Glomerular endothelial cell (primary cell): ENCODE data around the gene PTPRQ. TPM values are rescaled to one million over a fixed set of nuclear protein-coding genes. Genes with fewer than 3 reads are reported as not detected.

Experiments
- DNase-seq: peaks from one replicate; pipeline ENCODE4 v3.0.0-alpha.2; 2011; ENCODE audit warnings: low read depth, low spot score; ENCODE audit errors: extremely low read depth
- total RNA-seq: library from RNA; depleted of rRNA; stranded (reverse); fragments of >200 nt; gene quantifications from 2 replicates; pipeline ENCODE4 v1.2.3, GENCODE V29; 2015

Gene PTPRQ
- total RNA-seq, 1 donor from 2014 or later = not detected

DNA sequence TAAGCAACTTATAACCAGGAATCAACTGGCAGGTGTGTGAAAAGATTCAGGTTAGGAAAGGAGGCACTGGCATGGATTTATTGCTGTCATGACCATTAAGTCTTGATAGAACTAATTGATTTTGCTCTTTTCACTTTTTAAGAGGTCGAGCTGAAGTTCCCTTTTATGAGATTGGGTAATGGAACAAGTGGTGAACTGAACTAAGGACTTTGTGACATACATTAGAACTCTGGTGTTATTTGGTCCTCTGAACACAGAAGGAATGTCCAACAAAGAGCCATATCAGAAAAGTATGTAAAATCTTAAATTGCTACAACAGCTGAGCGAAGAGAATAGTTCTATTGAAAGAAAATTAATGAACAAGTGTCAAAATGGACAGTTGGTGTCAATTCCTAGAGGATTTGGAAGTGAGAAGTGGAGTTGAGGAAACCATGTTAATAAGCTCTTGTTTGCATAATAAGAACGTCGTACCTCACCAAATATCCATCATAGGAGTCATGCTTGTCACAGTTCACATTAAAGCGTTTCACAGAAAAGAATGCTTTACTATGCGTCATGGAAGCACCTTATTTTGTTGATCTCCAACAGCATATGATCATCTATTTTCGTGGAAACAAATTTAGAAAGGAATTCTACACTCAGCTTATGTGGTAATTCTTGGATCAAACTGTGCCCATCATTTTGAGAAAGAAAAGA is 255.0 kb downstream of the PTPRQ start:
- DNase-seq = no peak

GRCh38 chr12:80700327-80700726 is 256.3 kb downstream of the PTPRQ start:
- no peak for DNase-seq

GRCh38 chr12:80701388-80701787 is 257.4 kb downstream of the PTPRQ start:
- no peak for DNase-seq

- no peak for DNase-seq
These were observed 259.1 kb downstream of the PTPRQ start for GRCh38 chr12:80702889-80703805.

DNA sequence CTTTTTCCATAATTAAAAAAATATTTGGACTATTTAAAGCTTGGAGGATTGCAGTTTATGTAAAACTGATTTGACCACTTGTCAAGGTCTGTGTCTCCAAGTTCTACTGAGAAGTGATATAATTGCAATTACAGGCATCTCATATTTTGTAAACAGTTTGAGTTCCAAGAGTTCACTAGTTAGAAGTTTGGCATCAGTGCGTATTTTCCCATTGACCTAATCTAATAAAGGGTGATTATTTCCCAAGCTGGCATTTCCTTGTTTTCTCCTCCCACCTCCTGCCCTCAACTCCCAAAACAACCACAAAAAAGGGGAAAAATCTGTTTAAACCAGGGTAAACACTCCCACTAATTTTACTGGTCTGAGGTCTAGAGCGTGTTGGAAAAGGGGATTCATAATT is 260.4 kb downstream of the PTPRQ start:
- no peak for DNase-seq

DNA sequence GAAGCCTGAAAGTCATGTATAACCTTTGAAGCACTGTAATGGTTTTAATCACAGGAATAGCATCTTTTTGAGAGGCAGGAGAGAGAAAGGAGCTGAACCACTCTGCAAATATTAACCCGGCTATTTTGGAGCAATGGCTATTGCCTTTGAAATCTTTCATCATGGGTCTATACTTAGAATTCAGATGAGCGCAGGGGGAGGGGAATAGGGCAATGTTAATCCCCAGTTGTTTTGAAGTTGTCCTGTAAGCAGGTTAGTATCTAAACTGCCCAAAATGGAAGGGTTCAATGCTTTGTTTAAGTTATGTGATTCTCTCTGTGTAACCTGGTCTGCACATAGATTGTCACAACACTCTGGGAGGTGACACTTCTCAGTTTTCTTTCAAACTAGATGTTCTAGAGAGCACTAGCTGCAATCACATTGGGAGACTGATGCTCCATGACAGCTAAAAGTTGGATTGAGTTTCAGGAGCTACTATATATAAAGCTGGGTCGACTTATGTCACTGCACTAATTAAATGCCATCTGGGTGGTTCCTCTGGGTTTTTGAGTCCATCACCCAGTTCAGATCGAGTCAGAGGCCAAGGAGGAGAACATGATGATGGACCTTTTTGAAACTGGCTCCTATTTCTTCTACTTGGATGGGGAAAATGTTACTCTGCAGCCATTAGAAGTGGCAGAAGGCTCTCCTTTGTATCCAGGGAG is 263.2 kb downstream of the PTPRQ start, which contains the start of gene MYF6:
Gene MYF6, plus strand, starts transcription at position 509 of the 704 bp plus-strand sequence. Its CDS starts 86 bp downstream, at position 595.
- DNase-seq = no peak

DNA sequence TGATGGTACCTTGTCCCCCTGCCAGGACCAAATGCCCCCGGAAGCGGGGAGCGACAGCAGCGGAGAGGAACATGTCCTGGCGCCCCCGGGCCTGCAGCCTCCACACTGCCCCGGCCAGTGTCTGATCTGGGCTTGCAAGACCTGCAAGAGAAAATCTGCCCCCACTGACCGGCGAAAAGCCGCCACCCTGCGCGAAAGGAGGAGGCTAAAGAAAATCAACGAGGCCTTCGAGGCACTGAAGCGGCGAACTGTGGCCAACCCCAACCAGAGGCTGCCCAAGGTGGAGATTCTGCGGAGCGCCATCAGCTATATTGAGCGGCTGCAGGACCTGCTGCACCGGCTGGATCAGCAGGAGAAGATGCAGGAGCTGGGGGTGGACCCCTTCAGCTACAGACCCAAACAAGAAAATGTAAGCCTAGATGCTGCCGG is 263.8 kb downstream of the PTPRQ start:
- DNase-seq = no peak

- DNase-seq = peak; percentile 1
These were observed 264.4 kb downstream of the PTPRQ start for GRCh38 chr12:80708259-80708974.

DNA sequence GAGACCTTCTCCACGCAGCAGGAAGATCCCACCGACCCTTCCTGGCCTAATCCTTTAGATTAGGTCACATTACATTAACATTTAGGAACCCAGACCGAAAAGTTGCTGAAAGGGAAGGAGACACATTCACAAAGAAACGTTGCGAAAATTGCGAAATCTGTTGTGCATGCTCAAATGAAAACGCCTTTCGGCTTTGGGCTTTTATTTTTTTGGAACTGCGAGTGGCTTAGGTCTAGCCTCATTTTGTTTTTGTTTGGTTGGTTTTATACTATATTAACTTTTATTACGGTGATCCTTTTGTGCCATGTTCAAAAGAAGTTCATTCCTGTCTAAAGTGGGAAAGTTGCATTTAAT is 264.9 kb downstream of the PTPRQ start:
- DNase-seq = no peak

DNA sequence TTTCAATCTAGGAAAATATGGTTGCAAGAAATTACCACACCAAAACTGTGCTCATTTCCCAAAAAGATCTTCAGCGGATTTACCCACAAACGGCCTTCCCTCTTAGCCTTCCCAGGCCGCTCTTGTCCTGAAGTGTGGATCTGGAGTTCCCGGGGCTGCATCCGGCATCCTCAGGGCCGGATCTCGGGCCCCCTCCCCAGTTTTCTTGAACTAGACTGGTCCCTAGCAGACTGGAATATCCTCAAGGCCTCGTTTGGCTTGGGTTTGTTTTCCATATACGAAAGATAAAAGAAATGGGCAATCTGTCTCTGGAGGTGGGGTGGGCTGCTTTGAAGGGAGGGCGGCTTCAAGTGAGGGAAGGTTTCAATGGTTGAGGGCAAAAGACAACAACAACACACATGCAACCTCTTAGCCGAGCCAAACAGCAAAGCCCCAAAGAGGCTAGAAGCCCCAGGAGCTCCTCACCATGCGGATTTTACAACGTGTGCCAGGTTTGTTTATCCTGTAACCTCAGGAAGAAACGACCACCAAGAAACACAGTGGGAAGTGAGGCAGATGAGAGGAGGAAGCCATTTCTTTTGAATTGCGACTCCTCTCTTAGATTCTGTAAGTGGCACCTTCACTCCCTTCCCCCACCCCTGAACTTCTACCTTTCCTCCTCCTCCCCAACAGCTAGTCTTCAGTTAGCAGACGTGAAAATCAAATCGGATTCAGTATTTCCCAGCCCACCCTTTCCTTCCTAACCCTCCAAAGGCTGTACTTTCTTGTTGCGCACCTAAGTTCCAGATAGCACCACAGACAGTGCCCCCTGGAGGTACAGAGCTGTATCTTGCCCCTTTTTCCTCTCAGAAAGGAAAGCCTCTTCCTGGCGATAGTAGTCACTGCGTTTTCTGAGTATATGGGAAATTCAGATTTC is 266.0 kb downstream of the PTPRQ start:
- no peak for DNase-seq

GRCh38 chr12:80710727-80711449 is 266.9 kb downstream of the PTPRQ start:
- no peak for DNase-seq

- no peak for DNase-seq
These were observed 267.8 kb downstream of the PTPRQ start for GRCh38 chr12:80711866-80712265.

DNA sequence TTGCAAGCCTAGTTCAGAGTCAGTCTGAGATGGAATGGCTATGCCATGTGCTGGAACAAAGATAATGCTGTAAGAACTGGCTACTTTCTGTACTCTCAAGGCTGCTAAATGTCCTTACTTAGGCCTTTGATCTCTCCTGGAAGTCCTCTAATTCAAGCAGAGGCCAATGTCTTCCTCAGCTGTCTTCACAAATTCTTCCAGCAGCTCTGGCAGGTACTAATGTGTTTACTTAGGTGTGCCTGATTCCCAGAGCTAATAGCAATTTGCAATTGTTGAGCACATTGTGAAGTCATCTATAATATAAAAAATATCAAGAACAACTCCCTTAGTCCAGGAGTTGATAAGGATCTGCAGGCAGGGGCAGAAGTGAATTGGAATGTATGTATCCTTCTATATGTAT is 268.8 kb downstream of the PTPRQ start:
- no peak for DNase-seq

DNA sequence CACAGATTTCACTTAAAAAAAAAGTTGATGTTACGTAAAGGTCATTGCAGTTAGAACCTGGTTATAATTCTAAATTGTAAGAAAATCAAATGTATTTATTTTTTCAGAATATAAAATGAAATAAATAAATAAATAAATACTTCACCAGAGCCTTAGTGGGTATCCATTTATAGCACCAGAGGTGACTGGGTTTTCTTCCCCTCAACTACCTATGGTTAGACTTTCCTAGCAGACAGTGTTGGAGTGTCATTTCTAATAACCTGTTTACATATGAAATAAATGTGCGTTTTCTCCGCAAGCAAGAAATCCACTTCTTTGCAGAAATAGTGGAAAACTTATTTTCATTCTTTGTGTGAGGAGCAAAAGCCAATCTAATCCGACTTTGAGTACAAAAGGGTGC is 269.4 kb downstream of the PTPRQ start:
- no peak for DNase-seq

GRCh38 chr12:80714055-80714454 is 270.0 kb downstream of the PTPRQ start:
- no peak for DNase-seq

GRCh38 chr12:80714846-80715245 is 270.8 kb downstream of the PTPRQ start:
- DNase-seq = no peak

DNA sequence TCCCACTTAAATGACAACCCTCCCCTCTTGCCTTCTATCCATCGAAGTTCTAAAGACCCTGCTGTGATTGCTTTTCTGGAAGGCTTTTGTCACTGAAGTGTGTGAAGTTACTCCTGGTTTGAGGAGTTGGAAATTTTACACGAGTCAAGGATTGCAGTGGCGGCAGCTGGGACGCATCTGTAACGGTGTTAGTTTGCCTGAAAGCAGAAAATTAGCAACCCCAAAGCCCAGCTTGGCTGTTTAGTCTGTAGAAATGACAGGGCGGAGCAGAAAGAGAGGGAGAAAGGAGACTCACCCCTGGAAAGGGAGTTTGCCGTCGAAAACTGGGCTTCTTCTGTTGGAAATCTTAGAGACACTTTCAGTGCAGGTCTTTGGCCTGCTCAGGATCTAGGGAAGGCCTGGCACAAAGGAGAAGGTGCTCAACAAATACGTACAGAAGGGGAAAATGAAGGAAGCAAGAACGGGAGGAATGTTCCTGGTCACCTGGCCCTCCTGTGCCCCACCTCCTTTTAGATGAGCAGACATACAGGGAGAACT is 271.7 kb downstream of the PTPRQ start:
- no peak for DNase-seq

DNA sequence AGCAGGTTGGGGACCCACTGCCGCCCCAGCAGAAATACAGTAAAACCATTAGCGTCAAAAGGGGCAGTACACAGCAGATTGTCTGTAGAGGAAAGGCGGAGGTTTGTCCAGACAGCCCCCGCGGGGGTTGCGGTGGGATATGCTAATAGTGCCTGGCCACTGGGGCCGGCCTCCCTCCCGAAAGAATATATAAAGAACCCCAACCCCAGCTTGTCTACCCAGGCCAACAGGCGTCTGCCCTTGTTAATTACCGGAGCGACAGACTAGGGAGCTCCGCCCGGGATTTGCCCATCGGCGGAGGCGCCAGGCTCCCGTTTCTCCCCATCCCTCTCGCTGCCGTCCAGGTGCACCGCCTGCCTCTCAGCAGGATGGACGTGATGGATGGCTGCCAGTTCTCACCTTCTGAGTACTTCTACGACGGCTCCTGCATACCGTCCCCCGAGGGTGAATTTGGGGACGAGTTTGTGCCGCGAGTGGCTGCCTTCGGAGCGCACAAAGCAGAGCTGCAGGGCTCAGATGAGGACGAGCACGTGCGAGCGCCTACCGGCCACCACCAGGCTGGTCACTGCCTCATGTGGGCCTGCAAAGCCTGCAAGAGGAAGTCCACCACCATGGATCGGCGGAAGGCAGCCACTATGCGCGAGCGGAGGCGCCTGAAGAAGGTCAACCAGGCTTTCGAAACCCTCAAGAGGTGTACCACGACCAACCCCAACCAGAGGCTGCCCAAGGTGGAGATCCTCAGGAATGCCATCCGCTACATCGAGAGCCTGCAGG is 272.8 kb downstream of the PTPRQ start, which contains the start of gene MYF5:
Gene MYF5, plus strand, starts transcription at position 217 of the 774 bp plus-strand sequence. Its CDS starts 152 bp downstream, at position 369.
- no peak for DNase-seq
